Activated CD8-positive, alpha-beta memory T cell treated with anti-CD3 and anti-CD28 coated beads for 24 hours (primary cell): ENCODE data around the gene COL5A2.

Source experiments
- DNase-seq: peaks from one replicate; pipeline ENCODE4 v3.0.0-alpha.2; 2020

The COL5A2 gene

GRCh38 chr2:189096769-189097447 is 82.7 kb downstream of the COL5A2 start:
- DNase-seq, result no peak

- DNase-seq, result no peak
Measured at GRCh38 chr2:189095101-189095500, 84.5 kb downstream of the COL5A2 start.

- DNase-seq, result no peak
Measured at GRCh38 chr2:189092936-189093335, 86.6 kb downstream of the COL5A2 start.

GRCh38 chr2:189091253-189091652 is 88.3 kb downstream of the COL5A2 start:
- DNase-seq, result no peak

- no peak for DNase-seq
Measured at GRCh38 chr2:189088591-189089205, 90.9 kb downstream of the COL5A2 start.

- DNase-seq, result no peak
Measured at GRCh38 chr2:189086710-189087109, 92.9 kb downstream of the COL5A2 start.

- no peak for DNase-seq
Measured at GRCh38 chr2:189086250-189086649, 93.3 kb downstream of the COL5A2 start.

GRCh38 chr2:189083606-189084005 is 96.0 kb downstream of the COL5A2 start:
- no peak for DNase-seq

GRCh38 chr2:189083106-189083505 is 96.5 kb downstream of the COL5A2 start:
- no peak for DNase-seq

- no peak for DNase-seq
Measured at GRCh38 chr2:189082376-189082975, 97.1 kb downstream of the COL5A2 start.

- no peak for DNase-seq
Measured at GRCh38 chr2:189076572-189076971, 103.0 kb downstream of the COL5A2 start.

GRCh38 chr2:189076120-189076519 is 103.4 kb downstream of the COL5A2 start:
- DNase-seq, result no peak

- no peak for DNase-seq
Measured at GRCh38 chr2:189074506-189074905, 105.1 kb downstream of the COL5A2 start.

GRCh38 chr2:189072036-189072435 is 107.5 kb downstream of the COL5A2 start:
- DNase-seq, result no peak

GRCh38 chr2:189069855-189070619 is 109.5 kb downstream of the COL5A2 start:
- DNase-seq, result no peak

- DNase-seq, result no peak
Measured at GRCh38 chr2:189066037-189066436, 113.5 kb downstream of the COL5A2 start.

- no peak for DNase-seq
Measured at GRCh38 chr2:189060096-189060642, 119.4 kb downstream of the COL5A2 start.

- no peak for DNase-seq
Measured at GRCh38 chr2:189057316-189057715, 122.2 kb downstream of the COL5A2 start.

- no peak for DNase-seq
Measured at GRCh38 chr2:189056200-189057106, 123.1 kb downstream of the COL5A2 start.

- no peak for DNase-seq
Measured at GRCh38 chr2:189050165-189050712, 129.3 kb downstream of the COL5A2 start.

- no peak for DNase-seq
Measured at GRCh38 chr2:189049709-189050164, 129.8 kb downstream of the COL5A2 start.

- DNase-seq, result no peak
Measured at GRCh38 chr2:189048189-189048588, 131.4 kb downstream of the COL5A2 start.
